ENCODE results near the gene IZUMO2.

The IZUMO2 gene

GRCh38 chr19:50196322-50196932, 33.3 kb upstream of the IZUMO2 start:
- no peak overlapping the region for H3K27ac ChIP-seq
- TF ChIP-seq CTCF (IDR thresholded peaks at IDR 0.05) (no peak), ZFX (IDR thresholded peaks at IDR 0.05; ENCODE audit: borderline replicate concordance) (no peak)

GRCh38 chr19:50195224-50195623, 32.1 kb upstream of the IZUMO2 start:
- TF ChIP-seq CTCF (IDR thresholded peaks at IDR 0.05) (no peak), ZFX (IDR thresholded peaks at IDR 0.05; ENCODE audit: borderline replicate concordance) (no peak)
- no peak overlapping the region for H3K27ac ChIP-seq

GRCh38 chr19:50192463-50193211, 29.6 kb upstream of the IZUMO2 start:
- no peak for TF ChIP-seq CTCF (IDR thresholded peaks at IDR 0.05)
- TF ChIP-seq ZFX (IDR thresholded peaks at IDR 0.05; ENCODE audit: borderline replicate concordance): no peak

GRCh38 chr19:50191216-50191615, 28.1 kb upstream of the IZUMO2 start:
- no peak overlapping the region for H3K27ac ChIP-seq
- TF ChIP-seq ZFX (IDR thresholded peaks at IDR 0.05; ENCODE audit: borderline replicate concordance): no peak
- TF ChIP-seq CTCF (IDR thresholded peaks at IDR 0.05): no peak

More at GRCh38 chr19:50192463-50193211, 29.6 kb upstream of the IZUMO2 start:
- no peak overlapping the region for H3K27ac ChIP-seq

GRCh38 chr19:50190439-50190891, 27.4 kb upstream of the IZUMO2 start:
- TF ChIP-seq CTCF (IDR thresholded peaks at IDR 0.05) (no peak), ZFX (IDR thresholded peaks at IDR 0.05; ENCODE audit: borderline replicate concordance) (no peak)
- H3K27ac ChIP-seq: no peak overlapping the region

GRCh38 chr19:50189331-50189730, 26.2 kb upstream of the IZUMO2 start:
- TF ChIP-seq ZFX (IDR thresholded peaks at IDR 0.05; ENCODE audit: borderline replicate concordance) (no peak), CTCF (IDR thresholded peaks at IDR 0.05) (no peak)

GRCh38 chr19:50187937-50188336, 24.9 kb upstream of the IZUMO2 start:
- TF ChIP-seq ZFX (IDR thresholded peaks at IDR 0.05; ENCODE audit: borderline replicate concordance): no peak
- no peak for TF ChIP-seq CTCF (IDR thresholded peaks at IDR 0.05)

More at GRCh38 chr19:50189331-50189730, 26.2 kb upstream of the IZUMO2 start:
- H3K27ac ChIP-seq: no peak overlapping the region

More at GRCh38 chr19:50187937-50188336, 24.9 kb upstream of the IZUMO2 start:
- no peak overlapping the region for H3K27ac ChIP-seq

All from 22Rv1 (cell line).